ENCODE measurements around the gene ADGRA1. TPM values are rescaled to one million over a fixed set of nuclear protein-coding genes. Genes with fewer than 3 reads are reported as not detected.
"Not testable (repeated sequence)": the region's sequence is repeated elsewhere in the genome, so short reads cannot be mapped to it uniquely, and the experiment has no call there.

ADGRA1 gene
- total RNA-seq, 2 donors from 2014 or later, result 0.24 to 1.0 TPM

DNA sequence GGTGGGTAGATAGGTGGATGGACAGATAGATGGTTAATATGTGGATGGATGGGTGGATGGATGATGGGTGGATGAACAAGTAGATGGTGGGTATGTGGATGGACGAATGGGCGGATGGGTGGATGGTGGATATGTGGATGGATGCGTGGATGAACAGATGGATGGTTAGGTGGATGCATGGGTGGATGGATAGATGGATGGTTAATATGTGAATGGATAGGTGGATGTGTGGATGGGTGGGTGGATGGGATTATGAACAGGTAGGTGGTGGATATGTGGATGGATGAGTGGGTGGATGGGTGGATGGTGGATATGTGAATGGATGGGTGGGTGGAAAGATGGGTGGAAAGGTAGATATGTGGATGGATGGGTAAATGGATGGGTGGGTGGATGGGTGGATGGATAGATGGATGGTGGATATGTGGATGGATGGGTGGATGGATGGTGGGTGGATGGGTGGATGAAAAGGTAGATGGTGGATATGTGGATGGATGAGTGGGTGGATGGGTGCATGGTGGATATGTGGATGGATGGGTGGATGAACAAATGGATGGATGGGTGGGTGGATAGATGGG is 87.1 kb downstream of the ADGRA1 start:
- Mint-ChIP-seq H3K36me3 (ENCODE audit: low read depth) (peaks cover 22% of the 10 kb centered on the region), H3K9me3 (peaks cover 17% of the 10 kb centered on the region), H3K4me1 (no peaks in the 10 kb centered on the region), H3K27me3 (ENCODE audit: insufficient read depth) (no peaks in the 10 kb centered on the region), H3K4me3 (no peak overlapping the region), H3K27ac (no peak overlapping the region)
- TF ChIP-seq, protein P1, sequence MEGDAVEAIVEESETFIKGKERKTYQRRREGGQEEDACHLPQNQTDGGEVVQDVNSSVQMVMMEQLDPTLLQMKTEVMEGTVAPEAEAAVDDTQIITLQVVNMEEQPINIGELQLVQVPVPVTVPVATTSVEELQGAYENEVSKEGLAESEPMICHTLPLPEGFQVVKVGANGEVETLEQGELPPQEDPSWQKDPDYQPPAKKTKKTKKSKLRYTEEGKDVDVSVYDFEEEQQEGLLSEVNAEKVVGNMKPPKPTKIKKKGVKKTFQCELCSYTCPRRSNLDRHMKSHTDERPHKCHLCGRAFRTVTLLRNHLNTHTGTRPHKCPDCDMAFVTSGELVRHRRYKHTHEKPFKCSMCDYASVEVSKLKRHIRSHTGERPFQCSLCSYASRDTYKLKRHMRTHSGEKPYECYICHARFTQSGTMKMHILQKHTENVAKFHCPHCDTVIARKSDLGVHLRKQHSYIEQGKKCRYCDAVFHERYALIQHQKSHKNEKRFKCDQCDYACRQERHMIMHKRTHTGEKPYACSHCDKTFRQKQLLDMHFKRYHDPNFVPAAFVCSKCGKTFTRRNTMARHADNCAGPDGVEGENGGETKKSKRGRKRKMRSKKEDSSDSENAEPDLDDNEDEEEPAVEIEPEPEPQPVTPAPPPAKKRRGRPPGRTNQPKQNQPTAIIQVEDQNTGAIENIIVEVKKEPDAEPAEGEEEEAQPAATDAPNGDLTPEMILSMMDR (conservative IDR thresholded peaks at IDR 0.05), result no peak
- H3K27ac ChIP-seq (ENCODE audit: low read depth, low read length), result no peak overlapping the region
- peaks cover 8% of the 10 kb centered on the region for H3K9me3 ChIP-seq (ENCODE audit: control insufficient read depth, low read length)
- no peak overlapping the region for H3K4me3 ChIP-seq (ENCODE audit: low read length)
- H3K9ac ChIP-seq (ENCODE audit: extremely low read depth, low read length, poor library complexity, severe bottlenecking), result no peak overlapping the region
- DNase-seq, result no peak
- no peaks in the 10 kb centered on the region for H3K36me3 ChIP-seq (ENCODE audit: control insufficient read depth, insufficient read depth, low read length)
- WGBS, 2 experiments (ENCODE audit: insufficient coverage in 1 of 2, insufficient read length in 1 of 2), result 58 to 60% methylated on average over 3 of the region's 3 CpGs
- H3K27me3 ChIP-seq (ENCODE audit: control insufficient read depth, insufficient read depth, low read length, poor library complexity, severe bottlenecking), result no peaks in the 10 kb centered on the region
- H3K4me1 ChIP-seq (ENCODE audit: control insufficient read depth, insufficient read depth, low read length), result no peaks in the 10 kb centered on the region

DNA sequence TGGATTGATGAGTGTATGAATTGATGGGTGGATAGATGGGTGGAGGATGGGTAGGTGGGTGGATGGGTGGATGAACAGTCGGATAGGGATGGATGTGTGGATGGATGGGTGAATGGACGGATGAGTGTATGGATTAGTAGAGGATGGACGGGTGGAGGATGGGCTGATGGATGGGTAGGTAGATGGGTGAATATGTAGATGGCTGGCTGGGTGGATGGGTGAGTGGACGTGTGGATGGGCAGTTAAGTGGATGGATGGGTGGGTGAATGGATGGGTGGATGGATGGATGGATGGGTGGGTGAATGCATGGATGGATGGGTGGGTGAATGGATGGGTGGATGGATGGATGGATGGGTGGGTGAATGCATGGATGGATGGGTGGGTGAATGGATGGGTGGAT is 87.9 kb downstream of the ADGRA1 start:
- H3K4me3 ChIP-seq (ENCODE audit: low read length); H3K27me3 Mint-ChIP-seq (ENCODE audit: insufficient read depth); H3K27ac Mint-ChIP-seq; H3K36me3 ChIP-seq (ENCODE audit: control insufficient read depth, insufficient read depth, low read length); H3K4me1 ChIP-seq (ENCODE audit: control insufficient read depth, insufficient read depth, low read length); H3K27me3 ChIP-seq (ENCODE audit: control insufficient read depth, insufficient read depth, low read length, poor library complexity, severe bottlenecking); H3K4me3 Mint-ChIP-seq; DNase-seq; H3K9me3 ChIP-seq (ENCODE audit: control insufficient read depth, low read length); H3K27ac ChIP-seq (ENCODE audit: low read depth, low read length); H3K4me1 Mint-ChIP-seq; H3K9ac ChIP-seq (ENCODE audit: extremely low read depth, low read length, poor library complexity, severe bottlenecking): not testable (repeated sequence)
- H3K36me3 Mint-ChIP-seq (ENCODE audit: low read depth), result peaks cover 19% of the 10 kb centered on the region
- H3K9me3 Mint-ChIP-seq, result peaks cover 17% of the 10 kb centered on the region
- 86 to 98% methylated on average over 4 of the region's 4 CpGs for WGBS, 2 experiments (ENCODE audit: insufficient coverage in 1 of 2, insufficient read length in 1 of 2)

DNA sequence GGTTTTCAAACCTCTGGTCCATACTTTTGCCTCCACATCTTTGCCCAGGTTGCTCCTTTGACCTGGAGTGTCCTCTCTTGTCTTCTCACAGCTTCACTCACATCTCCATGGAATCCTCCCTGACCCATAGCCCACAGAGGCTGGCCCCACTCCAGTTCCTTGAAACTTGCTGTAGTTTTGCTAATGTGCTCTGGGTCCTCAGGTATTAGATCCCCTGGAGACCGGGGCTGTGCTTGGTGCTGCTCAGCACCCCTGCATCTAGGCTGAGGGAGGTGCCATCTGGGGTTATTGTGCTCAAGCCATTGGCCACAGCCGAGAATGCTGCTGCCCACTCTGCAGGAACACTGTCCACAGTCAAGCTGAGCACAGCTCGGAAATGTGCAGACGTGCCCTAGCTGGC is 88.8 kb downstream of the ADGRA1 start:
- no peaks in the 10 kb centered on the region for H3K27me3 ChIP-seq (ENCODE audit: control insufficient read depth, insufficient read depth, low read length, poor library complexity, severe bottlenecking)
- no peaks in the 10 kb centered on the region for H3K27me3 Mint-ChIP-seq (ENCODE audit: insufficient read depth)
- TF ChIP-seq, protein P1 (conservative IDR thresholded peaks at IDR 0.05), result no peak
- DNase-seq, result no peak
- H3K4me3 ChIP-seq (ENCODE audit: low read length), result no peak overlapping the region
- no peak overlapping the region for H3K9ac ChIP-seq (ENCODE audit: extremely low read depth, low read length, poor library complexity, severe bottlenecking)
- H3K4me1 Mint-ChIP-seq, result no peaks in the 10 kb centered on the region
- no peaks in the 10 kb centered on the region for H3K4me1 ChIP-seq (ENCODE audit: control insufficient read depth, insufficient read depth, low read length)
- no peaks in the 10 kb centered on the region for H3K36me3 ChIP-seq (ENCODE audit: control insufficient read depth, insufficient read depth, low read length)
- WGBS, 2 experiments (ENCODE audit: insufficient coverage in 1 of 2, insufficient read length in 1 of 2), result 93 to 100% methylated on average over 4 of the region's 4 CpGs
- peaks cover 17% of the 10 kb centered on the region for H3K9me3 Mint-ChIP-seq
- peaks cover 19% of the 10 kb centered on the region for H3K36me3 Mint-ChIP-seq (ENCODE audit: low read depth)
- H3K4me3 Mint-ChIP-seq, result no peak overlapping the region
- peaks cover 8% of the 10 kb centered on the region for H3K9me3 ChIP-seq (ENCODE audit: control insufficient read depth, low read length)
- H3K27ac ChIP-seq (ENCODE audit: low read depth, low read length), result no peak overlapping the region
- H3K27ac Mint-ChIP-seq, result no peak overlapping the region

Measured in endodermal cell (in vitro differentiated cells).